Measurements from ENCODE around the gene CRACR2B. TPM values are rescaled to one million over a fixed set of nuclear protein-coding genes. Genes with fewer than 3 reads are reported as not detected.

Gene CRACR2B
- total and polyA plus RNA-seq, 2 donors (not counting 1 experiment from before 2014, with no cell fraction given): 9.7 to 67.7 TPM

DNA sequence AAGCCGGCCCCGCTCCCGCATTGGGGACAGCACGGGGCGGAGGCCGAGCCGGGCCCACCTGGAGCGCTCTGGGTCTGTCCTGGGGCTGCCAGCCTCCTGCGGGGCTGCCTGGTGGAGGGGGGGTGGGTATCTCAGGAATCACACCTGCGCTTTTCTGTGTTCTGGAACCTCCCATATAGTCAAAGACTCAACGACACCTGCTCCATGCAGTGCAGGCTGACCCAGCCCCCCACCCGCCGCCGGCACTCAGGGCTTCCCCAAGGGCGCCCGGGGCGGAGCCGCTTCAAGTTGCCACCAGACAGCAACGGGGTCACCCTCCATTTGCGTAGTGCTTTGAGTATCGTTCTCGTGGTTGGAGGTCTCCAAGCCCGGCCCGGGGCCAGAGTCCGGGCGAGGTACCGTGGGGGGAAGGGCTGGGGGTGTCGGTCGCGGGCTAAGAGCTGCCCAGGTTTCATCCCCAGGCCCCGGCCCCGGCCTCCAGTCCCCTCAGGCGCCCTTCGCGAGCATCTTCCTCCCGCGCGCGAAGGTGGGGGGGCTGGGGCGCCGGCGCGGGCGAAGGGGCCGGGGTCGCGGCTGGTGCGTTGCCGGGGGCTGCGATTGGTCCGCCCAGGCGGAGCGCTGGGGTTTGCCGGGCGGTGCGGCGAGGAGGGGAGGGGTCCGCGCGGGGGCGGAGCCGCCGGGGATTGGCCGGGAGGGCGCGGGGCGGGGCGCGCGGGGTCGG lies 21.5 kb downstream of the CRACR2B start:
- Histone ChIP-seq H3K79me2 (ENCODE audit: control insufficient read depth, insufficient read depth, low read length) (no peaks in the 10 kb centered on the region), H3K9ac (ENCODE audit: low read length) (peak overlapping the region; percentile 63), H3K4me1 (ENCODE audit: control insufficient read depth in 2 of 2, insufficient read depth in 2 of 2, low read length in 2 of 2) (peaks cover 17 to 23% of the 10 kb centered on the region in 2 donors), H3K4me3 (ENCODE audit: control extremely low read depth in 1 of 5, extremely low read depth in 1 of 5, insufficient read depth in 1 of 5, low read depth in 2 of 5, low read length in 4 of 5) (peak overlapping the region in 4 of 5 experiments; percentile 32 to 82 (median 52)), H2AFZ (ENCODE audit: insufficient read depth, low read depth, low read length, poor library complexity, severe bottlenecking) (peak overlapping the region; percentile 76), H4K20me1 (ENCODE audit: control insufficient read depth, insufficient read depth, low read length, poor library complexity, severe bottlenecking) (peaks cover 8% of the 10 kb centered on the region), H3K9me3 (ENCODE audit: control extremely low read depth in 1 of 3, control insufficient read depth in 2 of 3, insufficient read depth in 1 of 3, low read length in 2 of 3) (no peaks in the 10 kb centered on the region), H3K27ac (ENCODE audit: low read length in 2 of 2) (no peak overlapping the region), H3K27me3 (replicated peaks in 1 of 4; ENCODE audit: control extremely low read depth in 1 of 4, control insufficient read depth in 3 of 4, insufficient read depth in 4 of 4, low read length in 3 of 4) (peaks cover 0 to 36% (median 6%) of the 10 kb centered on the region in 4 experiments), H3K4me2 (replicated peaks; ENCODE audit: low read depth, low read length, poor library complexity, severe bottlenecking) (peak overlapping the region; percentile 96), H3K36me3 (replicated peaks in 1 of 2; ENCODE audit: control extremely low read depth in 1 of 2, control insufficient read depth in 1 of 2, extremely low read depth in 1 of 2, insufficient read depth in 2 of 2, low read length in 1 of 2) (no peaks in the 10 kb centered on the region)
- ChIA-PET CTCF (interaction anchor here (1.1 to 3.1 kb wide), 4 partner anchors 19 to 201 kb away, joined by 3 to 26 read pairs (median 3); no protein-coding TSS in a partner anchor), POLR2A (interaction anchor here (0.6 kb wide), 1 partner anchor 1533 kb away, joined by 3 read pairs; no protein-coding TSS in a partner anchor)
- WGBS (ENCODE audit: insufficient coverage): 4% methylated on average over 68 of the region's 71 CpGs
- peaks cover 3% of the 10 kb centered on the region for H3K27me3 Mint-ChIP-seq
- H3K27ac Mint-ChIP-seq: no peak overlapping the region
- DNase-seq: peak; percentile 65
- H3K4me3 Mint-ChIP-seq: peak overlapping the region; percentile 80
- intact Hi-C loops (cut with micrococcal nuclease): no loop called here
- TF ChIP-seq, protein P1, sequence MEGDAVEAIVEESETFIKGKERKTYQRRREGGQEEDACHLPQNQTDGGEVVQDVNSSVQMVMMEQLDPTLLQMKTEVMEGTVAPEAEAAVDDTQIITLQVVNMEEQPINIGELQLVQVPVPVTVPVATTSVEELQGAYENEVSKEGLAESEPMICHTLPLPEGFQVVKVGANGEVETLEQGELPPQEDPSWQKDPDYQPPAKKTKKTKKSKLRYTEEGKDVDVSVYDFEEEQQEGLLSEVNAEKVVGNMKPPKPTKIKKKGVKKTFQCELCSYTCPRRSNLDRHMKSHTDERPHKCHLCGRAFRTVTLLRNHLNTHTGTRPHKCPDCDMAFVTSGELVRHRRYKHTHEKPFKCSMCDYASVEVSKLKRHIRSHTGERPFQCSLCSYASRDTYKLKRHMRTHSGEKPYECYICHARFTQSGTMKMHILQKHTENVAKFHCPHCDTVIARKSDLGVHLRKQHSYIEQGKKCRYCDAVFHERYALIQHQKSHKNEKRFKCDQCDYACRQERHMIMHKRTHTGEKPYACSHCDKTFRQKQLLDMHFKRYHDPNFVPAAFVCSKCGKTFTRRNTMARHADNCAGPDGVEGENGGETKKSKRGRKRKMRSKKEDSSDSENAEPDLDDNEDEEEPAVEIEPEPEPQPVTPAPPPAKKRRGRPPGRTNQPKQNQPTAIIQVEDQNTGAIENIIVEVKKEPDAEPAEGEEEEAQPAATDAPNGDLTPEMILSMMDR (IDR thresholded peaks at IDR 0.05): no peak
- TF ChIP-seq EZH2 (IDR thresholded peaks at IDR 0.05; ENCODE audit: borderline replicate concordance, insufficient read depth, low read depth, low read length, poor library complexity, severe bottlenecking): no peak
- peaks cover 11% of the 10 kb centered on the region for H3K4me1 Mint-ChIP-seq
- peak; percentile 58 for ATAC-seq (ENCODE audit: low read depth)
- H3K9me3 Mint-ChIP-seq (ENCODE audit: insufficient read depth): no peaks in the 10 kb centered on the region
